Adrenal gland (tissue), 5 donors: ENCODE measurements around the gene ZNF639.

Experiments
- CTCF ChIP-seq, 6 experiments: fragments of 450-650 bp in 4 of 6; fragments of 200-600 bp in 2 of 6; sonication (generic) in 1 of 6; IDR thresholded peaks; 1 replicate in 5 of 6; 2 replicates in 1 of 6; pipeline versions ENCODE4 v1.5.1 to v1.8.0; 2016 to 2021; ENCODE audit warnings: antibody characterized with exemption in 6 of 6, mild to moderate bottlenecking in 2 of 6, moderate library complexity in 1 of 6
- POLR2A ChIP-seq, 2 donors: fragments of 450-650 bp; IDR thresholded peaks; one replicate each; pipeline ENCODE4 v1.6.1; 2017; ENCODE audit warnings: antibody characterized with exemption in 2 of 2, mild to moderate bottlenecking in 2 of 2, moderate library complexity in 1 of 2
- donor health status: DM: no; HTN: no; CAD: no.

- TF ChIP-seq CTCF (IDR thresholded peaks at IDR 0.05), result no peak
- TF ChIP-seq POLR2A (IDR thresholded peaks at IDR 0.05), result peak in 1 of 2 donors; percentile 81
Observed at GRCh38 chr3:179347345-179348194, 24.7 kb downstream of the ZNF639 start, which contains the start of gene MFN1.
